ENCODE measurements around the gene FAM76B.

FAM76B gene

GRCh38 chr11:95728094-95728493 is 61.5 kb downstream of the FAM76B start:
- no peaks in the 10 kb centered on the region for H3K36me3 ChIP-seq (ENCODE audit: control insufficient read depth in 1 of 2, insufficient read depth in 2 of 2, low read length in 2 of 2)
- H3K27me3 ChIP-seq (ENCODE audit: low read depth, low read length), result no peaks in the 10 kb centered on the region
- H3K9me3 ChIP-seq (ENCODE audit: control insufficient read depth in 1 of 2, low read length in 2 of 2), result no peaks in the 10 kb centered on the region
- no peak overlapping the region for H3K4me3 ChIP-seq (ENCODE audit: low read depth in 1 of 2, low read length in 2 of 2)
- H3K27ac ChIP-seq (ENCODE audit: low read length), result no peak overlapping the region
- H3K4me1 ChIP-seq (ENCODE audit: control insufficient read depth in 1 of 2, insufficient read depth in 2 of 2, low read length in 2 of 2), result no peaks in the 10 kb centered on the region

- H3K4me3 ChIP-seq (ENCODE audit: low read depth in 1 of 2, low read length in 2 of 2), result no peak overlapping the region
- no peaks in the 10 kb centered on the region for H3K9me3 ChIP-seq (ENCODE audit: control insufficient read depth in 1 of 2, low read length in 2 of 2)
- H3K27ac ChIP-seq (ENCODE audit: low read length), result no peak overlapping the region
- no peaks in the 10 kb centered on the region for H3K4me1 ChIP-seq (ENCODE audit: control insufficient read depth in 1 of 2, insufficient read depth in 2 of 2, low read length in 2 of 2)
- no peaks in the 10 kb centered on the region for H3K27me3 ChIP-seq (ENCODE audit: low read depth, low read length)
- H3K36me3 ChIP-seq (ENCODE audit: control insufficient read depth in 1 of 2, insufficient read depth in 2 of 2, low read length in 2 of 2), result no peaks in the 10 kb centered on the region
Measured at GRCh38 chr11:95727620-95728019, 62.0 kb downstream of the FAM76B start.

DNA sequence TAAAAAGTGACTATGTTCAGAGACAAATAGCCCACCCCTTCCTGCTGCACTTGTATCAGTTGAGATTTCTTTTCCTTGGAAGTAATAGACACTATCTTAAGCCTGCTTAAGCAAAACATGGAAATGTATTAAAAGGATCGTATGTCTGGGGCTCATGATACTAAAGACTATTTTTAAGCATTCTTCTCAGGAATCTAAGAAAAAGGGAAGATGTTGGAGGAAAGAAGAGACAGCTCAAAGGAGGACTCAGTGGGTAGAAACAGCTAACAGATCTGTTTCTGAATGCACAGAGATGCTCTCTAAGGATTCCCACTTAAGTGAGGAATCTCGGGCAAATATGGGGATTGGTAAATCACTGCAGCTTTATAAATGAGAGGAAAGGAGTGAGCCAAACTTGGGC is 62.5 kb downstream of the FAM76B start:
- Histone ChIP-seq H3K4me3 (ENCODE audit: low read depth in 1 of 2, low read length in 2 of 2) (no peak overlapping the region), H3K36me3 (ENCODE audit: control insufficient read depth in 1 of 2, insufficient read depth in 2 of 2, low read length in 2 of 2) (no peaks in the 10 kb centered on the region), H3K4me1 (ENCODE audit: control insufficient read depth in 1 of 2, insufficient read depth in 2 of 2, low read length in 2 of 2) (no peaks in the 10 kb centered on the region), H3K9me3 (ENCODE audit: control insufficient read depth in 1 of 2, low read length in 2 of 2) (no peaks in the 10 kb centered on the region), H3K27me3 (ENCODE audit: low read depth, low read length) (no peaks in the 10 kb centered on the region), H3K27ac (ENCODE audit: low read length) (no peak overlapping the region)

DNA sequence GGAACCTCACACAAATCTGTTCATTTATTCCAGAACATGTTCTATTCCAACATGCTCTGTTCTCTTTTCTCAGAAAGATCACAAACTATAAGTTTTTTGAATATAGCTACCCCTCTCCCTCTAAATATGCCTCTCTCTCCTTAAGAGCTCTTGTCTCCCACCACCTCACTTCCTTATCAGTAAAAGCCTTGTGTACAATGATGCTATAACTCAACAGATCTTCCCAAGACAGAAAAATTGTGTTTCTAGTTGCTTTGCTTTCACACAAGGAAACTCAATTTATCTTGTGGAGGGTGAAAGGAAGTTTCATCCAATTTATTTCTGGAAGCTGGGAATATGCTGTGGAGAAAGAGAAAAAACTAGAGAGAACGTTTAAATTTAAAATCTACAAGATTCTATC is 64.4 kb downstream of the FAM76B start:
- no peaks in the 10 kb centered on the region for H3K36me3 ChIP-seq (ENCODE audit: control insufficient read depth in 1 of 2, insufficient read depth in 2 of 2, low read length in 2 of 2)
- H3K27me3 ChIP-seq (ENCODE audit: low read depth, low read length), result no peaks in the 10 kb centered on the region
- no peak overlapping the region for H3K27ac ChIP-seq (ENCODE audit: low read length)
- H3K9me3 ChIP-seq (ENCODE audit: control insufficient read depth in 1 of 2, low read length in 2 of 2), result no peaks in the 10 kb centered on the region
- no peaks in the 10 kb centered on the region for H3K4me1 ChIP-seq (ENCODE audit: control insufficient read depth in 1 of 2, insufficient read depth in 2 of 2, low read length in 2 of 2)
- no peak overlapping the region for H3K4me3 ChIP-seq (ENCODE audit: low read depth in 1 of 2, low read length in 2 of 2)

- no peaks in the 10 kb centered on the region for H3K27me3 ChIP-seq (ENCODE audit: low read depth, low read length)
- no peak overlapping the region for H3K27ac ChIP-seq (ENCODE audit: low read length)
- H3K4me1 ChIP-seq (ENCODE audit: control insufficient read depth in 1 of 2, insufficient read depth in 2 of 2, low read length in 2 of 2), result no peaks in the 10 kb centered on the region
- no peaks in the 10 kb centered on the region for H3K9me3 ChIP-seq (ENCODE audit: control insufficient read depth in 1 of 2, low read length in 2 of 2)
- H3K36me3 ChIP-seq (ENCODE audit: control insufficient read depth in 1 of 2, insufficient read depth in 2 of 2, low read length in 2 of 2), result no peaks in the 10 kb centered on the region
- H3K4me3 ChIP-seq (ENCODE audit: low read depth in 1 of 2, low read length in 2 of 2), result no peak overlapping the region
Measured at GRCh38 chr11:95723361-95723942, 66.1 kb downstream of the FAM76B start.

DNA sequence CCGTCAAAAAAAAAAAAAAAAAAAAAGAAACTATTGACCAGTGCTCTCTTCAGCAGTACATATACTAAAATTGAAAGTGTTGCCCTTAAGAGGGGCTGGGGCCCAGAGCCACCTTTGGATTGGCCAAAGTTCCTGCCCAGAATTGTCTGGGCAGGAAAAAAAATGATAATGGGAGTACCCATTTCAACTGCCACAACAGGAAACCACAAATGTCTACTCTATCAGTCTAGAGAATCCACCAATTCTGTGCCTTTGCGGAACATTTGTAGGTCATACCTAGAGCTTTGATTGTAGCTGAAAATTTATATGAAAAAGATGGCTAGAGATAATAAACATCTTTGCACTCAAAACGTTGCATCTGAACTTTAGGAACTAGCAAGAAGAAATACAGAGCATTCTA is 69.4 kb downstream of the FAM76B start:
- Histone ChIP-seq H3K4me3 (ENCODE audit: low read depth in 1 of 2, low read length in 2 of 2) (no peak overlapping the region), H3K4me1 (ENCODE audit: control insufficient read depth in 1 of 2, insufficient read depth in 2 of 2, low read length in 2 of 2) (no peaks in the 10 kb centered on the region), H3K36me3 (ENCODE audit: control insufficient read depth in 1 of 2, insufficient read depth in 2 of 2, low read length in 2 of 2) (no peaks in the 10 kb centered on the region), H3K27me3 (ENCODE audit: low read depth, low read length) (no peaks in the 10 kb centered on the region), H3K27ac (ENCODE audit: low read length) (no peak overlapping the region), H3K9me3 (ENCODE audit: control insufficient read depth in 1 of 2, low read length in 2 of 2) (no peaks in the 10 kb centered on the region)

Data from muscle layer of duodenum (tissue), 2 donors.